OCI-LY3 (cell line): Measurements from ENCODE around the gene PKD2L1.

ENCODE experiments used
- H2AFZ ChIP-seq: fragments of 200-600, 300-600 bp; shearing (Covaris generic); 2 replicates; pipeline ENCODE4 v1.6.0; 2014; ENCODE audit warnings: antibody characterized with exemption, low read depth, low read length
- H3K27ac ChIP-seq: fragments of 200-600, 300-600 bp; sonication (generic); 2 replicates; pipeline ENCODE4 v1.5.1; 2014; ENCODE audit warnings: mild to moderate bottlenecking, low read length, moderate library complexity, mixed read lengths
- H3K27me3 ChIP-seq: fragments of 200-600, 300-600 bp; sonication (generic); 2 replicates; pipeline ENCODE4 v1.6.1; 2014; ENCODE audit warnings: low read depth, low read length, mixed read lengths
- H3K36me3 ChIP-seq: fragments of 200-600, 300-600 bp; sonication (generic); replicated peaks from 2 replicates; pipeline ENCODE3; 2014; ENCODE audit warnings: low read depth, low read length, mixed read lengths
- H3K4me1 ChIP-seq: fragments of 300-600, 200-600 bp; sonication (generic); 2 replicates; pipeline ENCODE4 v1.6.1; 2014; ENCODE audit warnings: low read length, mixed read lengths
- H3K4me2 ChIP-seq: fragments of 200-600, 300-600 bp; sonication (generic); 2 replicates; pipeline ENCODE4 v1.6.1; 2014; ENCODE audit warnings: low read length, mixed read lengths
- H3K4me3 ChIP-seq: fragments of 300-600, 200-600 bp; sonication (generic); 2 replicates; pipeline ENCODE4 v1.5.1; 2014; ENCODE audit warnings: antibody characterized with exemption, mild to moderate bottlenecking, low read length, moderate library complexity
- H3K79me2 ChIP-seq: fragments of 300-600, 200-600 bp; shearing (Covaris generic); 2 replicates; pipeline ENCODE4 v1.6.1; 2014; ENCODE audit warnings: mild to moderate bottlenecking, low read length, mixed read lengths
- H3K9ac ChIP-seq: fragments of 300-600, 200-600 bp; shearing (Covaris generic); 2 replicates; pipeline ENCODE4 v1.6.0; 2014; ENCODE audit warnings: mild to moderate bottlenecking, low read length, moderate library complexity
- H3K9me3 ChIP-seq: fragments of 200-600, 300-600 bp; shearing (Covaris generic); 2 replicates; pipeline ENCODE4 v1.6.1; 2014; ENCODE audit warnings: low read length, mixed read lengths; ENCODE audit not compliant: insufficient read depth
- H4K20me1 ChIP-seq: fragments of 200-600, 300-600 bp; sonication (generic); 2 replicates; pipeline ENCODE4 v1.6.1; 2016; ENCODE audit warnings: low read length, mixed read lengths; ENCODE audit not compliant: insufficient read depth
- EZH2phosphoT487 ChIP-seq: fragments of 200-600 bp; shearing (Covaris generic); IDR thresholded peaks from 2 replicates; pipeline ENCODE4 v1.6.1; 2018; ENCODE audit warnings: antibody characterized with exemption, mixed run types, low read depth
- TF ChIP-seq, protein P1 (sequence below): fragments of 200-600, 300-600 bp; sonication (generic); IDR thresholded peaks from 2 replicates; pipeline ENCODE4 v1.5.1; 2014; ENCODE audit warnings: antibody characterized with exemption, low read length, low read depth

PKD2L1 gene

DNA sequence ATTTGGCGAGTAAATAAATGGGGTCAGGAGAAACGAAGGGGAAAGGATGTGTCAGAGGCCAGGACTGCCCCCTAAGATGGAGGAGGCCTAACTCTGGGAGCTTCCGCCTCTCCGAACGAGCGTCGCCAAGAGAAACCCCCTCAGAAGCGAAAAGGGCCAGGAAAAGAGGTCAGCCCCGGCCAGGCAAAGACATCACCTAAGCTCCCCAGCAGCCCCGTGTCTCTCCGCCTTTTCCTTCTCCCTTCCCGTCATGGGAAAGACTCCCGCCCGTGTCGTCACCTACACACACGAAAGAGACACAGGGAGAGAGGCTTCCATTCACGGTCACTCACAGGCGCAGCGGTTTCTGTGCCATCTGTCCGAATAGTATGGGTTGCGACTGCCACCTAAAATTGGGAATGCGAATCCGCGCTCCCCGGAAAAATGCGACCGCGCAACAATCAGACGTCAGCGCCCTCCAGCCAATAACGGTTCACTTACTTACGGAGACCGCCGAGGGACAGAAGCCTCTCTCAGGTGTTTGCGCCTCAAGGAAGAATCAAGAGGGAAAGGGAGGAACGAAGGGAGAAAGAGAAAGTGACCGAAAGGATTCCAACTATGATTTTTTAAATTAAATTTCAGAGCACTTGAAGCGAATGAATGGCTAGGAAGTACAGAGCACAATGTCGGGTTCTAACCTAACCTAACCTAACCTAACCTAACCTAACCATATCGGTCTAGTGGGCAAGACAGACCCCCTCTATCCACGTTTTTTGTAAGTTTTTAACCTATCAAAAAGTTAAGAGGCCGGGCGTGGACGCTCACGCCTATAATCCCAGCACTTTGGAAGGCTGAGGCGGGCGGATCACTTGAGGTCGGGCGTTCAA lies 62.6 kb downstream of the PKD2L1 start, which contains the start of gene CWF19L1:
Gene CWF19L1 (minus strand): TSS at position 400 of the 866 bp plus-strand sequence. CDS start 45 bp downstream, at position 355.
- Histone ChIP-seq H2AFZ (peak within 1 kb of the TSS; percentile 90), H3K27ac (peak within 1 kb of the TSS; percentile 38), H4K20me1 (no peaks in the 10 kb centered on the region), H3K27me3 (no peaks in the 10 kb centered on the region), H3K4me2 (peak within 1 kb of the TSS; percentile 76), H3K4me1 (peaks cover 9% of the 10 kb centered on the region), H3K9me3 (no peaks in the 10 kb centered on the region), H3K36me3 (no peaks in the 10 kb centered on the region), H3K9ac (peak within 1 kb of the TSS; percentile 81), H3K4me3 (peak within 1 kb of the TSS; percentile 94), H3K79me2 (peaks cover 38% of the 10 kb centered on the region)
- TF ChIP-seq, protein P1, sequence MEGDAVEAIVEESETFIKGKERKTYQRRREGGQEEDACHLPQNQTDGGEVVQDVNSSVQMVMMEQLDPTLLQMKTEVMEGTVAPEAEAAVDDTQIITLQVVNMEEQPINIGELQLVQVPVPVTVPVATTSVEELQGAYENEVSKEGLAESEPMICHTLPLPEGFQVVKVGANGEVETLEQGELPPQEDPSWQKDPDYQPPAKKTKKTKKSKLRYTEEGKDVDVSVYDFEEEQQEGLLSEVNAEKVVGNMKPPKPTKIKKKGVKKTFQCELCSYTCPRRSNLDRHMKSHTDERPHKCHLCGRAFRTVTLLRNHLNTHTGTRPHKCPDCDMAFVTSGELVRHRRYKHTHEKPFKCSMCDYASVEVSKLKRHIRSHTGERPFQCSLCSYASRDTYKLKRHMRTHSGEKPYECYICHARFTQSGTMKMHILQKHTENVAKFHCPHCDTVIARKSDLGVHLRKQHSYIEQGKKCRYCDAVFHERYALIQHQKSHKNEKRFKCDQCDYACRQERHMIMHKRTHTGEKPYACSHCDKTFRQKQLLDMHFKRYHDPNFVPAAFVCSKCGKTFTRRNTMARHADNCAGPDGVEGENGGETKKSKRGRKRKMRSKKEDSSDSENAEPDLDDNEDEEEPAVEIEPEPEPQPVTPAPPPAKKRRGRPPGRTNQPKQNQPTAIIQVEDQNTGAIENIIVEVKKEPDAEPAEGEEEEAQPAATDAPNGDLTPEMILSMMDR = no peak
- TF ChIP-seq EZH2phosphoT487 = no peak

DNA sequence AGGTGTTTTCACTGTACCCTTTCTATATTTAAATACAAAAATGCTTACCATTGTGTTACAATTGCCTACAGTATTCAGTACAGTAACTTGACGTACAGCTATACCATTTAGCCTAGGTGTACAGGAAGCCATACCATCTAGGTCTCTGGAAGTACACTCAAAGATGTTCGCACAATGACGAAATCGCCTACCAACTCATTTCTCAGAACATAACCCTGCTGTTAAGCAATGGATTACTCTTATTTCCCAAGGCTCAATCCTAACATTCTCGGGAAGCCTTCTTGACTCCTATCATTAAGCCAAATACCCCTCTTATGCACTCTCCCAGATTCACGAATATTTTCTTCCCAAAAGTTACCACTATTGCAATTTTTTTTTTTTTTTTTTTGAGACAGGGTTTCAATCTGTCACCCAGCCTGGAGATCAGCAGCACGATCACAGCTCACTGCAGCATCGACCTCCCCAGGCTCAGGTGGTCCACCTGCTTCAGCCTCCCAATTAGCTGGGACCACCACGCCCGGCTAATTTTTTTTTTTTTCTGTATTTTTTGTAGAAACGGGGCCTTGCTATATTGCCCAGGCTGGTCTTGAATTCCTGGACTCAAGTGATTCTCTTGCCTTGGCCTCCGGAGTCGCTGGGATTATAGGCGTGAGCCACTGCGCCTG lies 64.1 kb downstream of the PKD2L1 start:
- H3K4me2 ChIP-seq = peak overlapping the region; percentile 76
- peak overlapping the region; percentile 50 for H3K27ac ChIP-seq
- peaks cover 9% of the 10 kb centered on the region for H3K4me1 ChIP-seq
- H3K9me3 ChIP-seq = no peaks in the 10 kb centered on the region
- H2AFZ ChIP-seq = no peak overlapping the region
- H3K4me3 ChIP-seq = peak overlapping the region; percentile 94
- no peaks in the 10 kb centered on the region for H4K20me1 ChIP-seq
- no peak overlapping the region for H3K9ac ChIP-seq
- peaks cover 44% of the 10 kb centered on the region for H3K79me2 ChIP-seq
- H3K27me3 ChIP-seq = no peaks in the 10 kb centered on the region
- TF ChIP-seq EZH2phosphoT487 = no peak
- TF ChIP-seq, protein P1 = no peak
- no peaks in the 10 kb centered on the region for H3K36me3 ChIP-seq

DNA sequence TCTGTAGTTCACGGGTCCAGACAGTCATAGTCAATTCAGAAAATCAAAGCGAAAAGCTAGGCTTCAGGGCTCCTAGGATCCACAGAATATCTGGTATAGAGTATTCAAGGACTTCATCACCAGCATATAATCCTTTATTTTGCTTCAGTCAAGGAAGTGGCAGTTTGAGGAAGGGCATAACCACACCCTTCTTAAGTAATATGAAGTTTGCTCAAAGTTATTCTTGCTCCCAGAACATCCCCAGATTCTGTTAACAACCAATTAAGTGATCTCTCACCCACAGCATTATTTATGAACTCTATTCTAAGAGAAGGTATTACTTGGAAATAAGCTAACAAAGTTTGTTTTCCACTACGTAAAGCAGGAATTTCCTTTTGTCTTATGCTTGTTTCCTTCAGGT lies 75.8 kb downstream of the PKD2L1 start:
- Histone ChIP-seq H3K79me2 (no peaks in the 10 kb centered on the region), H4K20me1 (no peaks in the 10 kb centered on the region), H3K4me2 (no peak overlapping the region), H3K9ac (no peak overlapping the region), H3K9me3 (no peaks in the 10 kb centered on the region), H3K4me1 (no peaks in the 10 kb centered on the region), H3K27ac (no peak overlapping the region), H3K4me3 (no peak overlapping the region), H2AFZ (no peak overlapping the region), H3K27me3 (no peaks in the 10 kb centered on the region), H3K36me3 (peaks cover 20% of the 10 kb centered on the region)
- no peak for TF ChIP-seq EZH2phosphoT487
- TF ChIP-seq, protein P1 = no peak

DNA sequence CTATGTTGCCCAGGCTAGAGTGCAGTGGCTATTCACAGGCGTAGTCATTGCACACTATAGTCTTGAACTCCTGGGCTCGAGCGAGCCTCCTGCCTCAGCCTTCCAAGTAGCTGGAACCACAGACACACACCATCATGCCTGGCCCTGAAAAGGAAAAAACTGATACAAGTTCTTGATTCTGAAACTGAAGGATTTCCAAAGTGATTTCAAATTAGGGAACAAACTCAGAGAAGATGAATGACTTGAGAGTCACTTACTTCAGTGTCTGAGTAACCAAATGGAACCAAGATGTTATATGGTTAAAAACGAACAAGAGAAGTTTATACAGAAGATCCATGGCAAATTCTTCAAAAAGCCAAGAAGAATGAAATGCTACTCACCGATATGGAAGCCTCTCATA lies 77.0 kb downstream of the PKD2L1 start:
- no peak overlapping the region for H3K27ac ChIP-seq
- H3K36me3 ChIP-seq = peaks cover 20% of the 10 kb centered on the region
- no peaks in the 10 kb centered on the region for H3K9me3 ChIP-seq
- no peaks in the 10 kb centered on the region for H4K20me1 ChIP-seq
- H3K4me2 ChIP-seq = no peak overlapping the region
- no peak overlapping the region for H3K4me3 ChIP-seq
- no peaks in the 10 kb centered on the region for H3K4me1 ChIP-seq
- TF ChIP-seq, protein P1 = no peak
- TF ChIP-seq EZH2phosphoT487 = no peak
- H3K9ac ChIP-seq = no peak overlapping the region
- no peaks in the 10 kb centered on the region for H3K79me2 ChIP-seq
- no peak overlapping the region for H2AFZ ChIP-seq
- H3K27me3 ChIP-seq = no peaks in the 10 kb centered on the region
